NCI-H2107 (cell line): ENCODE measurements around the gene THG1L.
A peak's percentile ranks its signal among the peaks of the same experiment; 100 is the strongest.

Experiments
- DNase-seq: peaks from one replicate; lab custom pipeline; 2025; lab: John Stamatoyannopoulos, UW

Gene THG1L

GRCh38 chr5:157758706-157759105 lies 27.5 kb downstream of the THG1L start:
- no peak for DNase-seq

GRCh38 chr5:157761690-157762621 lies 30.7 kb downstream of the THG1L start:
- peak; percentile 13 for DNase-seq

- no peak for DNase-seq
These were observed 33.3 kb downstream of the THG1L start for GRCh38 chr5:157764531-157764930.

- no peak for DNase-seq
These were observed 35.2 kb downstream of the THG1L start for GRCh38 chr5:157766442-157766841.

- no peak for DNase-seq
These were observed 35.7 kb downstream of the THG1L start for GRCh38 chr5:157766902-157767301.

GRCh38 chr5:157767689-157768088 lies 36.5 kb downstream of the THG1L start:
- DNase-seq: no peak

GRCh38 chr5:157770665-157771064 lies 39.4 kb downstream of the THG1L start:
- no peak for DNase-seq

GRCh38 chr5:157772127-157772526 lies 40.9 kb downstream of the THG1L start:
- no peak for DNase-seq

- DNase-seq: peak; percentile 24
These were observed 47.0 kb downstream of the THG1L start for GRCh38 chr5:157778121-157778805.

- no peak for DNase-seq
These were observed 48.0 kb downstream of the THG1L start for GRCh38 chr5:157779221-157779620.

- DNase-seq: no peak
These were observed 54.6 kb downstream of the THG1L start for GRCh38 chr5:157785801-157786200.
